GM19438 (cell line): ENCODE data around the gene AACS.
"Not testable (repeated sequence)": the region's sequence is repeated elsewhere in the genome, so short reads cannot be mapped to it uniquely, and the experiment has no call there.

Source experiments
- ATAC-seq: cut with Tn5 transposase; IDR thresholded peaks from one replicate; pipeline ENCODE4 v1.9.1; 2021; ENCODE audit warnings: low read depth; ENCODE audit not compliant: unreplicated experiment

The AACS gene

GRCh38 chr12:125120566-125120965, 55.3 kb downstream of the AACS start:
- ATAC-seq, result no peak

GRCh38 chr12:125121106-125121505, 55.9 kb downstream of the AACS start:
- no peak for ATAC-seq

GRCh38 chr12:125122668-125123067, 57.4 kb downstream of the AACS start:
- no peak for ATAC-seq

- ATAC-seq, result no peak
Measured at GRCh38 chr12:125124320-125124966, 59.2 kb downstream of the AACS start.

GRCh38 chr12:125125271-125125670, 60.0 kb downstream of the AACS start:
- ATAC-seq, result no peak

- ATAC-seq, result no peak
Measured at GRCh38 chr12:125128439-125129178, 63.4 kb downstream of the AACS start.

- ATAC-seq, result no peak
Measured at GRCh38 chr12:125129179-125129571, 63.9 kb downstream of the AACS start.

GRCh38 chr12:125129591-125130255, 64.5 kb downstream of the AACS start:
- no peak for ATAC-seq

GRCh38 chr12:125131958-125132357, 66.7 kb downstream of the AACS start:
- no peak for ATAC-seq

GRCh38 chr12:125132698-125133400, 67.6 kb downstream of the AACS start:
- no peak for ATAC-seq

GRCh38 chr12:125133616-125134015, 68.4 kb downstream of the AACS start:
- no peak for ATAC-seq

GRCh38 chr12:125134576-125134975, 69.3 kb downstream of the AACS start:
- no peak for ATAC-seq

GRCh38 chr12:125135906-125136305, 70.7 kb downstream of the AACS start:
- ATAC-seq, result no peak

- ATAC-seq, result no peak
Measured at GRCh38 chr12:125136702-125137101, 71.5 kb downstream of the AACS start.

- no peak for ATAC-seq
Measured at GRCh38 chr12:125137766-125138344, 72.6 kb downstream of the AACS start.

- ATAC-seq, result no peak
Measured at GRCh38 chr12:125140279-125141209, 75.3 kb downstream of the AACS start.

GRCh38 chr12:125141210-125141573, 76.0 kb downstream of the AACS start:
- ATAC-seq, result not testable (repeated sequence)

GRCh38 chr12:125142601-125143000, 77.4 kb downstream of the AACS start:
- no peak for ATAC-seq

GRCh38 chr12:125143491-125143890, 78.3 kb downstream of the AACS start:
- no peak for ATAC-seq

- no peak for ATAC-seq
Measured at GRCh38 chr12:125145196-125145595, 80.0 kb downstream of the AACS start.
